HepG2 (cell line): ENCODE data around the gene TRIM31. TPM values are rescaled to one million over a fixed set of nuclear protein-coding genes. Genes with fewer than 3 reads are reported as not detected.

Experiments used
- CBFB ChIP-seq: sonication (generic); formaldehyde crosslinking; IDR thresholded peaks from 2 replicates; pipeline ENCODE4 v1.4.0; 2020; ENCODE audit warnings: missing genetic modification reagents
- CBX1 ChIP-seq: IDR thresholded peaks from one replicate; pipeline ENCODE4 v1.6.1; 2016; ENCODE audit warnings: antibody characterized with exemption, low read depth
- GLMP ChIP-seq: sonication (generic); formaldehyde crosslinking; IDR thresholded peaks from 2 replicates; pipeline ENCODE4 v1.9.0; 2021; ENCODE audit warnings: missing genetic modification reagents, mild to moderate bottlenecking, borderline replicate concordance
- HMG20A ChIP-seq: IDR thresholded peaks from 2 replicates; pipeline ENCODE4 v1.6.1; 2016; ENCODE audit warnings: borderline replicate concordance
- HNRNPL ChIP-seq: fragments of 200-400 bp; formaldehyde crosslinking; IDR thresholded peaks from 2 replicates; pipeline ENCODE4 v1.6.1; 2017; ENCODE audit warnings: mild to moderate bottlenecking, low read depth, low read length
- ISX ChIP-seq: sonication (generic); formaldehyde crosslinking; conservative IDR thresholded peaks from 2 replicates; pipeline ENCODE4 v1.5.0; 2020; ENCODE audit warnings: missing genetic modification reagents
- MED1 ChIP-seq: sonication (generic); formaldehyde crosslinking; IDR thresholded peaks from 2 replicates; pipeline ENCODE4 v1.4.0; 2020; ENCODE audit warnings: missing genetic modification reagents
- POLR2A ChIP-seq, 2 experiments: IDR thresholded peaks; 2 replicates each; pipeline ENCODE4 v1.6.1; 2011; ENCODE audit warnings: low read depth in 2 of 2, low read length in 2 of 2, mild to moderate bottlenecking in 1 of 2, moderate library complexity in 1 of 2; ENCODE audit not compliant: insufficient read depth in 1 of 2
- SP2 ChIP-seq: sonication (generic); formaldehyde crosslinking; IDR thresholded peaks from 2 replicates; pipeline ENCODE4 v1.5.1; 2020; ENCODE audit warnings: mild to moderate bottlenecking, missing genetic modification reagents
- TCF7 ChIP-seq: sonication (generic); IDR thresholded peaks from 2 replicates; pipeline ENCODE4 v1.6.1; 2016; ENCODE audit warnings: antibody characterized with exemption, low read depth
- TOE1 ChIP-seq: sonication (generic); formaldehyde crosslinking; IDR thresholded peaks from 2 replicates; pipeline ENCODE4 v1.4.0; 2020; ENCODE audit warnings: mild to moderate bottlenecking, missing genetic modification reagents
- ZMYM4 ChIP-seq: sonication (generic); formaldehyde crosslinking; IDR thresholded peaks from 2 replicates; pipeline ENCODE4 v1.8.1; 2023; ENCODE audit warnings: mild to moderate bottlenecking, missing genetic modification reagents
- ZNF232 ChIP-seq: sonication (generic); formaldehyde crosslinking; IDR thresholded peaks from 2 replicates; pipeline ENCODE4 v1.4.0; 2020; ENCODE audit warnings: missing genetic modification reagents, borderline replicate concordance
- ZNF33A ChIP-seq: sonication (generic); formaldehyde crosslinking; IDR thresholded peaks from 2 replicates; pipeline ENCODE4 v1.5.1; 2020; ENCODE audit warnings: missing genetic modification reagents, mild to moderate bottlenecking, moderate library complexity, borderline replicate concordance
- ZNF567 ChIP-seq: sonication (generic); formaldehyde crosslinking; IDR thresholded peaks from 2 replicates; pipeline ENCODE4 v1.8.1; 2023; ENCODE audit warnings: mild to moderate bottlenecking, missing genetic modification reagents, borderline replicate concordance
- ZNF572 ChIP-seq: sonication (generic); formaldehyde crosslinking; IDR thresholded peaks from 2 replicates; pipeline ENCODE4 v1.5.1; 2020; ENCODE audit warnings: mild to moderate bottlenecking, missing genetic modification reagents
- ZNF597 ChIP-seq: sonication (generic); formaldehyde crosslinking; IDR thresholded peaks from 2 replicates; pipeline ENCODE4 v1.5.0; 2020; ENCODE audit warnings: missing genetic modification reagents
- ZNF704 ChIP-seq: sonication (generic); formaldehyde crosslinking; IDR thresholded peaks from 2 replicates; pipeline ENCODE4 v1.8.1; 2023; ENCODE audit warnings: mild to moderate bottlenecking, inconsistent platforms, moderate library complexity, missing genetic modification reagents, borderline replicate concordance
- ZNF710 ChIP-seq: sonication (generic); formaldehyde crosslinking; IDR thresholded peaks from 2 replicates; pipeline ENCODE4 v1.5.0; 2020; ENCODE audit warnings: mild to moderate bottlenecking, missing genetic modification reagents, borderline replicate concordance
- ZNF720 ChIP-seq: sonication (generic); formaldehyde crosslinking; IDR thresholded peaks from 2 replicates; pipeline ENCODE4 v1.4.0; 2020; ENCODE audit warnings: missing genetic modification reagents
- ZNF747 ChIP-seq: sonication (generic); formaldehyde crosslinking; IDR thresholded peaks from 2 replicates; pipeline ENCODE4 v1.8.1; 2023; ENCODE audit warnings: missing genetic modification reagents, mild to moderate bottlenecking, borderline replicate concordance
- ZNF749 ChIP-seq: sonication (generic); formaldehyde crosslinking; IDR thresholded peaks from 2 replicates; pipeline ENCODE4 v1.8.0; 2022; ENCODE audit warnings: mild to moderate bottlenecking, missing genetic modification reagents, moderate library complexity, borderline replicate concordance
- ZNF772 ChIP-seq: sonication (generic); formaldehyde crosslinking; IDR thresholded peaks from 2 replicates; pipeline ENCODE4 v1.5.0; 2020; ENCODE audit warnings: mild to moderate bottlenecking, missing genetic modification reagents
- ZNF839 ChIP-seq: sonication (generic); formaldehyde crosslinking; IDR thresholded peaks from 2 replicates; pipeline ENCODE4 v1.4.0; 2020; ENCODE audit warnings: missing genetic modification reagents, mild to moderate bottlenecking, borderline replicate concordance
- ZSCAN9 ChIP-seq: IDR thresholded peaks from 2 replicates; pipeline ENCODE4 v1.6.1; 2016; ENCODE audit warnings: borderline replicate concordance
- polyA plus RNA-seq, 8 experiments: library from polyadenylated mRNA; depleted of rRNA in 3 of 8; stranded (reverse) in 7 of 8; unstranded in 1 of 8; fragments of >200 nt; fragmentation: Illumina TruSeq in 4 of 8; extraction: Trizol in 4 of 8; gene quantifications; 2 replicates each; pipeline versions ENCODE4 v1.2.1 to v1.2.3, GENCODE V29; 2011 to 2016; ENCODE audit warnings: low read depth in 4 of 8, missing spikeins in 1 of 8, mixed read lengths in 1 of 8; ENCODE audit not compliant: insufficient read depth in 1 of 8
- total RNA-seq, 5 experiments: library from RNA; depleted of rRNA; stranded (reverse); fragments of >200 nt; fragmentation: Illumina TruSeq; extraction: Trizol; gene quantifications; 2 replicates each; pipeline ENCODE4 v1.2.3, GENCODE V29; 2016; ENCODE audit warnings: low read depth in 1 of 5

Gene TRIM31
- total and polyA plus RNA-seq, 2 of the 13 experiments (the other 11 are each of a cell fraction or from before 2014, with no cell fraction given) = 0.13 to 0.51 TPM

GRCh38 chr6:30130887-30131862 lies 18.3 kb upstream of the TRIM31 start (continued):
- TF ChIP-seq ZNF704 (CRISPR knock-in tag) (no peak), TOE1 (CRISPR knock-in tag) (0 out of 2 replicates have a peak, but pooled peaks have one; percentile 47), TCF7 (no peak), MED1 (CRISPR knock-in tag) (peak; percentile 50), ZNF749 (CRISPR knock-in tag) (no peak), ZNF33A (CRISPR knock-in tag) (no peak), ZNF597 (CRISPR knock-in tag) (no peak), ZNF772 (CRISPR knock-in tag) (no peak), GLMP (CRISPR knock-in tag) (no peak), ZNF720 (no peak), CBX1 (no peak), SP2 (CRISPR knock-in tag) (no peak), ZMYM4 (CRISPR knock-in tag) (peak; percentile 72), ZNF232 (CRISPR knock-in tag) (no peak), ZNF572 (no peak), ZSCAN9 (CRISPR knock-in tag) (peak; percentile 84), HMG20A (CRISPR knock-in tag) (peak; percentile 31; the same call in 1 of the 2 replicates), POLR2A (IDR thresholded peaks at IDR 0.05; ENCODE audit: insufficient read depth in 1 of 2, low read depth in 2 of 2, low read length in 2 of 2) (no peak), ZNF567 (no peak), HNRNPL (no peak), ZNF747 (CRISPR knock-in tag) (no peak), ZNF710 (CRISPR knock-in tag) (no peak), ISX (CRISPR knock-in tag) (no peak), ZNF839 (CRISPR knock-in tag) (no peak), CBFB (CRISPR knock-in tag) (no peak)
